ENCODE results near the gene PERM1. TPM values are rescaled to one million over a fixed set of nuclear protein-coding genes. Genes with fewer than 3 reads are reported as not detected.

PERM1 gene
- total and polyA plus RNA-seq, 2 of the 8 experiments (the other 6 are each of a cell fraction or from before 2014, with no cell fraction given) = not detected

DNA sequence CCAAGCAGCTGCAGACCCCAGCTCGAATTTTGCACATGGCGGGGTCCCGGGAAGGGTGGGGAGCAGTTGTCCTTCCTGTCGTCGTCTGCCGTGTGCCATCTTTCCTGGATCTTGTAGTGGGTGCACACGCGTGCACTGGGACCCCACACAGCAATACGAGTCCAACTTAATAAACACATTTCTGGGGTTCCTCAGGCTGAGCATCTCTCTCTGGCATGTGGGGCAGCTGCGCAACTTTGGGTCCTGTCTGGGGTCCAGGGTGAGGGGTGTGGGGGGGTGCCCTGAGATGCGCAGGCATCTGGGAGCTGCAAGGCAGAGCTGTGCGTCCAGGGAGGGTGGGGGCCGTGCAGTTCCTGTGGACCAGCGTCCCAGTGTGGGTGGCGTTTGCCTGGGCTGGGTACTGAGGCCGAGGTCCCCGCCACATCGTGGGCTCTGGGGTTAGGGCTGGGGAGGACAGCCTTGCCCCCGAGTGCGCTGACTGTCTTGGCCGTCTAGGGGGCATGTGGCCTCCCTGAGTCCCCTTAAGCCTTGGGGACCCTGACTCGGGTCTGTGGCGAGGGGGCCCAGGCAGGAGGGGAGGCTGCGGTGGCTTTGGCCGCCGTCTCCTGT, 16.3 kb downstream of the PERM1 start (continued):
- TF ChIP-seq ASH2L (IDR thresholded peaks at IDR 0.05; ENCODE audit: low read length) (no peak), TBP (IDR thresholded peaks at IDR 0.05; ENCODE audit: low read depth, low read length) (no peak), CHD1 (IDR thresholded peaks at IDR 0.05; ENCODE audit: low read depth, low read length) (no peak)
